Smooth muscle cell (in vitro differentiated cells): ENCODE results near the gene DDIT3. TPM values are rescaled to one million over a fixed set of nuclear protein-coding genes. Genes with fewer than 3 reads are reported as not detected.
"Not testable (repeated sequence)": the region's sequence is repeated elsewhere in the genome, so short reads cannot be mapped to it uniquely, and the experiment has no call there.

ENCODE experiments used
- DNase-seq: peaks from one replicate; lab custom pipeline; 2025; ENCODE audit not compliant: unreplicated experiment; lab: John Stamatoyannopoulos, UW
- H2AFZ ChIP-seq: fragments of 200-600 bp; sonication (generic); 2 replicates; pipeline ENCODE4 v1.6.0; 2016; ENCODE audit warnings: antibody characterized with exemption, low read depth, mild to moderate bottlenecking
- H3F3A ChIP-seq: fragments of 200-600 bp; sonication (generic); 2 replicates; pipeline ENCODE4 v1.6.0; 2017; ENCODE audit warnings: antibody characterized with exemption, low read depth
- H3K27ac ChIP-seq: fragments of 200-600 bp; sonication (generic); 2 replicates; pipeline ENCODE4 v1.5.1; 2016; ENCODE audit warnings: low read depth, mild to moderate bottlenecking
- H3K27me3 ChIP-seq: fragments of 200-600 bp; sonication (generic); 2 replicates; pipeline ENCODE4 v1.6.1; 2016; ENCODE audit warnings: low read depth, mild to moderate bottlenecking
- H3K36me3 ChIP-seq: fragments of 200-600 bp; sonication (generic); 2 replicates; pipeline ENCODE4 v1.5.1; 2016; ENCODE audit warnings: low read depth
- H3K4me1 ChIP-seq: fragments of 200-600 bp; sonication (generic); 2 replicates; pipeline ENCODE4 v1.5.1; 2016; ENCODE audit warnings: low read depth
- H3K4me2 ChIP-seq: fragments of 200-600 bp; sonication (generic); 2 replicates; pipeline ENCODE4 v1.6.0; 2016; ENCODE audit warnings: mild to moderate bottlenecking
- H3K4me3 ChIP-seq: fragments of 200-600 bp; sonication (generic); 2 replicates; pipeline ENCODE4 v1.5.1; 2016; ENCODE audit warnings: mild to moderate bottlenecking
- H3K79me2 ChIP-seq: fragments of 200-600 bp; sonication (generic); 2 replicates; pipeline ENCODE4 v1.6.0; 2016; ENCODE audit warnings: low read depth, mild to moderate bottlenecking
- H3K9ac ChIP-seq: fragments of 200-600 bp; sonication (generic); 2 replicates; pipeline ENCODE4 v1.6.0; 2016; ENCODE audit warnings: low read depth
- H3K9me3 ChIP-seq: fragments of 200-600 bp; sonication (generic); replicated peaks from 2 replicates; pipeline ENCODE4 v1.5.1; 2016; ENCODE audit warnings: low read depth
- H4K20me1 ChIP-seq: fragments of 200-600 bp; sonication (generic); 2 replicates; pipeline ENCODE4 v1.6.0; 2016; ENCODE audit warnings: low read depth
- CTCF ChIP-seq: fragments of 200-600 bp; sonication (generic); IDR thresholded peaks from 2 replicates; pipeline ENCODE4 v1.5.1; 2017; ENCODE audit warnings: borderline replicate concordance, mild to moderate bottlenecking, antibody characterized with exemption; ENCODE audit not compliant: insufficient read depth, poor library complexity, severe bottlenecking
- WGBS: methylation state at CpG from one replicate; pipeline ENCODE4 v1.1.7; 2016; ENCODE audit warnings: low lambda C conversion rate; 5-methylcytosine and 5-hydroxymethylcytosine counted together
- polyA plus RNA-seq: library from polyadenylated mRNA; unstranded; fragments of >200 nt; fragmentation: Nextera tagmentation; extraction: Ambion mirVana; gene quantifications from 2 replicates; pipeline ENCODE4 v1.2.1, GENCODE V29; 2016
- total RNA-seq: library from RNA; depleted of rRNA; stranded (reverse); fragments of >200 nt; gene quantifications from 2 replicates; pipeline ENCODE4 v1.2.3, GENCODE V29; 2014

DDIT3 gene
- total and polyA plus RNA-seq, 2 experiments from 2014 or later: 25.8 to 27.8 TPM

- Histone ChIP-seq H3K4me2 (no peak overlapping the region), H3F3A (no peaks in the 10 kb centered on the region), H3K27me3 (no peaks in the 10 kb centered on the region), H3K9me3 (no peaks in the 10 kb centered on the region), H3K9ac (no peak overlapping the region), H3K4me1 (peaks cover 6% of the 10 kb centered on the region), H3K36me3 (no peaks in the 10 kb centered on the region), H2AFZ (no peak overlapping the region), H3K79me2 (no peaks in the 10 kb centered on the region), H3K27ac (no peak overlapping the region), H4K20me1 (peaks cover 27% of the 10 kb centered on the region), H3K4me3 (no peak overlapping the region)
- TF ChIP-seq CTCF: no peak
- DNase-seq: no peak
- WGBS: 97% methylated on average over 7 of the region's 7 CpGs
Measured at GRCh38 chr12:57564178-57564740, 43.9 kb upstream of the DDIT3 start.

GRCh38 chr12:57563358-57563757 is 43.0 kb upstream of the DDIT3 start:
- no peaks in the 10 kb centered on the region for H3F3A ChIP-seq
- TF ChIP-seq CTCF: no peak
- H2AFZ ChIP-seq: no peak overlapping the region
- no peaks in the 10 kb centered on the region for H3K79me2 ChIP-seq
- no peaks in the 10 kb centered on the region for H3K27me3 ChIP-seq
- H3K9ac ChIP-seq: no peak overlapping the region
- H3K4me2 ChIP-seq: no peak overlapping the region
- no peak overlapping the region for H3K4me3 ChIP-seq
- no peaks in the 10 kb centered on the region for H3K9me3 ChIP-seq
- peaks cover 31% of the 10 kb centered on the region for H4K20me1 ChIP-seq
- H3K36me3 ChIP-seq: no peaks in the 10 kb centered on the region
- WGBS: 67% methylated on average over 4 of the region's 4 CpGs
- H3K4me1 ChIP-seq: peaks cover 6% of the 10 kb centered on the region
- H3K27ac ChIP-seq: no peak overlapping the region
- no peak for DNase-seq

- WGBS: 10% methylated on average over 1 of the region's 1 CpG
- H3K27ac ChIP-seq: not testable (repeated sequence)
Measured at GRCh38 chr12:57561117-57561516, 40.8 kb upstream of the DDIT3 start.

GRCh38 chr12:57560516-57560915 is 40.2 kb upstream of the DDIT3 start:
- Histone ChIP-seq H3K4me1 (peaks cover 6% of the 10 kb centered on the region), H3K9ac (no peak overlapping the region), H4K20me1 (peaks cover 34% of the 10 kb centered on the region), H3K4me2 (no peak overlapping the region), H3K36me3 (no peaks in the 10 kb centered on the region), H3K9me3 (no peaks in the 10 kb centered on the region), H3F3A (no peaks in the 10 kb centered on the region), H3K79me2 (peaks cover 10% of the 10 kb centered on the region), H2AFZ (no peak overlapping the region), H3K27ac (no peak overlapping the region), H3K4me3 (no peak overlapping the region), H3K27me3 (no peaks in the 10 kb centered on the region)
- 85% methylated on average over 2 of the region's 2 CpGs for WGBS
- no peak for TF ChIP-seq CTCF
- DNase-seq: no peak

More at GRCh38 chr12:57561117-57561516, 40.8 kb upstream of the DDIT3 start:
- H3K4me1 ChIP-seq, H3K79me2 ChIP-seq, H3K9ac ChIP-seq, H2AFZ ChIP-seq, H3K9me3 ChIP-seq, H3K36me3 ChIP-seq, H3K4me2 ChIP-seq, H3K27me3 ChIP-seq, H3K4me3 ChIP-seq, H3F3A ChIP-seq, DNase-seq: not testable (repeated sequence)
- H4K20me1 ChIP-seq: peaks cover 34% of the 10 kb centered on the region
